Femur (tissue), 1 donor: Measurements from ENCODE around the gene CGNL1.

Source experiments
- DNase-seq: peaks from one replicate; pipeline ENCODE4 v3.0.0-alpha.2; 2017

CGNL1 gene

DNA sequence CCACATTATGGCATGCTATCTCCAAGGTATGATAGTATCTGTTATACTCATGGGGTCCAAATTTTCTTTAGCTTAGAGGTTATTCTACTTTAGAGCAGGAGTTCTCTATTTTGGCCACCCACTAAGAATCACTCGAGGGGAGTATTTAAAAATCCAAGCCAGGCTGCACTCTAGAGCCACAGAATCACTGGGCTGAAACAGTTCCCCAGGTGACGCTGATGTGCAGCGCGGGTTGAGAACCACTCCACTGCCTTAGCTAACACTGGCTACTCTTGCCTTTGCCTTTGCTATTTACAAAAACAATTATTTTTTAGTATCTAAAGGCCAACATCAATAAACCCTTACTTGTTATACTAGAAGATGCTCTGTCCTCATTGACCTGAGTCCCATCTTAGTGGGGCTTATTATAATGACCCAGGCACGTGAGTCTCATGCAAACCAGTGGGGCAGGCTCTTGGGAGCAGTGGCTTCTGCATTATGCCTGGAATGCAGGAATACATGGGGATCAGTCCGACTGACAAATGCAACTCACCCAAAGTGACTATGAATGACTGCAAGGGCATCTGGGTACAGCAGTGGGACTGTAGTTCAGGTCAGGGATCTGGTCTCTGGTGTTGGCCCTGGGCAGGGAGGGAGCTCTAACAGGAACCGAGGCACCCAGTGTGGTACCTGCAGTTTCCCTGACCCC is 21.7 kb upstream of the CGNL1 start:
- DNase-seq = peak; percentile 1

DNA sequence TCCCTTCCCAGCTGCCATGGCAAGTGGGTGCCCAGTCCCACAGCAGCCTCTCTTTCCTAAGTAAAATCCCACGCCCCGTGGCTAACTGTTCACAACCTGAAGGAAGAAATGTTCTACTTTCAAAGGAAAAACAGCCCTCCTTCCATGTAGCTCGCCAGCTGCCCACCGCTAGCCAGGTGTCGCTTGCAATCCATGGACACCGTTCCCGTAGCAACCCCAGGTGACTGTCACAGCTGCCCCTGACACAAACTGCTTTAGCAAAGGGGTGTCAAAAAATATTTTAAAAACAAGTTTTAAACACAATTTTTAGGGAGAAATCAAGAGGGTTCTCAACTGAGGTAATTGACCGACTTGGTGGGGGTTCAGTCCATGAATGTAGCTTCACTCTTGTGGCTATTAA is 21.0 kb upstream of the CGNL1 start:
- no peak for DNase-seq

DNA sequence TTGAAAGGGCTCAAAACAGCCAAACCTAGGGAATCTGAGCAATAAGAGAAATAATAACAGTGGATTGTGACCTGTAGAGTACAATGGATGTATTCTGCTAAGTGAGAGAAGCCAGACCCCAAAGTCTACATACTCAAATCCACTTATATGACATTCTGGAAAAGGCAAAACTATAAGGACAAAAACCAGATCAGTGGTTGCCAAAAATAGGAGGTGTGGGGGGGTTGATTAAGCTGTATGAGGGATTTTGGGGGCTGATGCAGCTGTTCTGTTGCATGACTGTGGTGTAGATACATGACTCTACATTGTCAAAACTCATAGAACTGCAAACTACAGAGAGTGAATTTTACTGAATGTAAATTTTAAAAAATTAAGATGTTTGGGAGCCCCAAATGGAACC is 20.1 kb upstream of the CGNL1 start:
- peak; percentile 3 for DNase-seq

DNA sequence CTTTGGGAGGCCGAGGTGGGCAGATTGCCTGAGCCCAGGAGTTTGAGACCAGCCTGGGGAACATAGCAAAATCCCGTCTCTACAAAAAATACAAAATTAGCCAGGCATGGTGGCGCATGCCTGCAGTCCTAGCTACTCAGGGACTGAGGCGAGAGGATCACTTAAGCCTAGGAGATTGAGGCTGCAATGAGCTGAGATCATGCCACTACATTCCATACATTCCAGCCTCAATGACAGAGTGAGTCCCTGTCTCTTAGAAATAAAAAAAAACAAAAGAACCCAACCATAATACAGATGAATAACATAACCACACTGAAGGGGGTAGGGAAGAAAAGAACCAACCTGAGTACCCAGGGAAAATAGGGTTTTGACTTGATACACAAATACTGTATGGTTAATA is 19.7 kb upstream of the CGNL1 start:
- DNase-seq = peak; percentile 7

DNA sequence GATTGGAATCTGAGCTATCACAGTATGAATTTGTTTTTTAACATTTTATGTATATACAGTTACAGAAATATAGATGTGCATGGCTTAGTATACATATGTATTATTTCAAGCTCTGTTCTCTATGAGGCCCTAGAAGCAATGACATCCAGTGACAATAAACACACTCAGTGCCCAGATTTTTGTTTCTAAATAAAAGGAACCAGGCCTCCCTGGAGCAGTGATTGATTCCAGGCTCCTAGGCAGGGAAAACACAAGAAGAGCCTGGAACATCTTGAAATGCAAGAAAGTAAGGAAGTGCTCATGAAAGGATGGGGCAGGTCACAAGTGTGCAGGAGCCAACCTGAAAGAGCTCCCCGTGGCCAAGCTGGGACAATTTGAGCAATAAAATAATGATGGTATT is 18.5 kb upstream of the CGNL1 start:
- DNase-seq = no peak

DNA sequence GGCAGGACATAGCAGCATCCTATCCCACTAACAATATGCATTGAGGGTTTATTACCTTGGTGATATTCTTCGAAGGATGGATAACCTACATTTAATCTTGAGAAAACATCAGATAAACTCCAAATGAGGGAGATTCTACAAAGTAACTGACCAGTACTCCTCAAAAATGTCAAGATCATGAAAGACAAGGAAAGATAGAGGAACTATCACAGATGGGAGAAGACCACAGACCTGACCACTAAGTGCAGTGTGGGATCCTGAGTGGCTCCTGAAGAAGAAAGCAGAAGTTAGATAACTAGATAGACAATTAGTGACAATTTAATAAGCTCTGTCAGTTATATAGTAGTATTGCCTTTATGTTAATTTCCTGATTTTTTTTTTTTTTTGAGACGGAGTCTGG is 17.7 kb upstream of the CGNL1 start:
- DNase-seq = no peak

DNA sequence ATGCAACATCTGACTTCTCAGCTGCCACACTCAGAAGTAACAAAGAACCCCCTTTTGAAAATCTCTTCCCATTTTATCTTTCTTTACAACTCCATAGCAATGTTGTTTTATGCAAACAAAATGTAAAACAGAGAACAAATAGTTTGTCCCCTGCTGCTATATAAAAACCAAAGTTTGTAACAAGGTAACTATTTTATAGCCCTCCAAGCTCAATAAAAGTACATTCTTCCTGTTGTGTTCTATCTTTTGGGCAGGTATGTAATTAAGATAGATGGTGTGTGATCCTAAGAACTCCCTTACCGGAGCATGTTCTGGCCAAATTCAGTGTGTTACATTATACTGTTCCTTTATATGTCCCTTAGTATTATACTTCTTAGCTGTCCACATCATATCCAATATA is 12.6 kb upstream of the CGNL1 start:
- DNase-seq = no peak

DNA sequence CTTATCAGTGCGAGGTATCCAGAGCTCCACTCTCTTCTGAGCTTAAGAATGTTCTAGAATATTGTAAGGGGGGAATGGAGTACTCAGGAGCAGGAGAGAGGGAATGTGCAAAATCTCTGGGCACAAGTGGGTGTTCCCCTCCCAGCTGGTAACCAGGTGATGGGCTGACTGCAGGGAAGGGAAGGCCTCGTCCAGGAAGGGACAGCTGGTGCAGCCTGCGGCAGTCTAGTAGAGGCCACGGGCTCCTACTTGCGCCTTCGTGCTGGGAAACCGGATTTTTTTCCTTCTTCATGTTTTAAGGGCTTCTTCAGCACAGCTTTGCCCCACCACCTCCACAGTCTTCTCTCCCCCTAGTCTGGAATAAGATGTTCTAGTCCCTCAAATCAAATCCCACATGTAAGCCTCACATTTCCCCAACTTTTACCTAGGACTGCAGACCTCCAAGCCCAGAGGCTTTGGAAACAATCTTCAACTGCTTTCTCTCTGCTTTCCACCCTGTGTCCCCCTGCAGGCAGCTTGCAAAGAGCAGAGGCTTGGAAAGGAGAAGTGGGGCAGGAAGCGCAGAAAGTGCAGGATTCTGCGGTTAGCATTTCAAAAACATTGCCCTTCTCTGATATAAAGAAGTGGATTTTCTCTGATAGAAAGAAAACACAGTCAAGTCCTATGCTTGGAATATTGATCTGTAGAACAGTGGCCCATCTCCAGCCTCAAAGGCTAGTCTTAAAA is 11.9 kb upstream of the CGNL1 start:
- peak; percentile 48 for DNase-seq

DNA sequence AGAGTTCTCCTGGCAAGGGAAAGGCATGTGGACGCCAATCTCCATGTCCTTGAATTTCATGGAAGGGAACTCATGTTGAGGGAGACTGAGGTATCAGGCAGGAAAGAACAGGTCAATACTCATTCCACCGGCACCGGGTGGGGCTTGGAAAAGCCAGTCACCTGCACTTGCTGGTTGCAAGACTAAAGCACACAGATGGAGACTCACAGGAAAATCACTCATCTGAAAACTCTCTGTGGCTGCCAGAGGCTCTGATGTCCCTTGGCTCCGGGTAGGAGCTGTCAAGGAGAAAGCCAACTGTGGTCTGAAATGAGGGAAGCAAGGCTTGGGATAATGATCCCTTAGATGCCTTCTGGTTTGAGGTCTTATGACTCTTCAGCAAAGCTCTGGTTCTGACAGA is 8.7 kb upstream of the CGNL1 start:
- peak; percentile 31 for DNase-seq

DNA sequence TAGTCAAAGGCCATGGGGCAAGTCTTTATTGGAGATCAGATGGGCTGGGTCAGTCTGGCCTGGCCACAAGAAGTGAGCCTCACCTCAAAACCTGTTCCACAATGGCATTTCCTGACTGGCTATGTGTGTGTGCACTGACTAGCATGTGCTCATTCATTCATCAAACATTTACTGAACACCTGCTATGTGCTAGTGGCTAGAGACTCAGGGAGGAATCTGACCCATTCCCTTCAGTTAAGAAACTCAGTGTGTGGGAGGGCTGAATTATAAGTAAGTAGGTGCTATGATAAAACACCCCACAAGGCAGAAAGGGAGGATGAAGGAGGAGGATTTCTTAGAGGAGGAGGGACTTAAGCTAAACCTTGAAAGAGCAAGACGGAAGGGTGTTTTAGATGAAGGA is 5.4 kb upstream of the CGNL1 start:
- DNase-seq = no peak

DNA sequence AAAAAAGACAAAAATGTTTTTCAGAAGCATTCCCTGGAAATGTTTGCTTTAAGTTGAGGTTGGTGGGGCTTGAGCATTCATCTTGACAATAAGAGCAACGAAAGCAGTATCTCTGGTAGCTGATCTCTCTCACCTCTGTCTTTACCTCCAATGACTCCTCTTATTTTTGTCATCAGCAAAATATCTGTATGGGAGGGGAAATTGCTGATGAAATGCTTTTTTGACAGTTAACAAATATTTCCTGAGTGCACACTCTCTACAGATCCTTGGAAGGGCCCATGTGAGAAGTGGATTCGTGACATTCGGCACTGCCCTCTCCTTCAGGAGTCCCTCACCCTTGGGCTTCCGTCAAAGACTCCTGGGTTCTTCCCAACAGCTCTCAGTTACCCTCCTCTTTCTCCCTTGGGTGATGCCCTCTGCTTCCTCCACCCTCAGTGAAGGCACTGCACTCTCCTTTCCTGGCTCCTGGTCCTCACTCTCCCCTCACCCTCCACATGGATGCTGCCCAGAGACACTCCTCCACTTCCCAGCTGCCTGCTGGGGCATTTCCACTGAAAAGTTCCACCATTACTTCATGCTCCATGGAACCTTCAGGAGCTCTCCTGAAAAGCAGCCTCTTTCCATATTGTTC is 2.9 kb upstream of the CGNL1 start:
- DNase-seq = no peak

DNA sequence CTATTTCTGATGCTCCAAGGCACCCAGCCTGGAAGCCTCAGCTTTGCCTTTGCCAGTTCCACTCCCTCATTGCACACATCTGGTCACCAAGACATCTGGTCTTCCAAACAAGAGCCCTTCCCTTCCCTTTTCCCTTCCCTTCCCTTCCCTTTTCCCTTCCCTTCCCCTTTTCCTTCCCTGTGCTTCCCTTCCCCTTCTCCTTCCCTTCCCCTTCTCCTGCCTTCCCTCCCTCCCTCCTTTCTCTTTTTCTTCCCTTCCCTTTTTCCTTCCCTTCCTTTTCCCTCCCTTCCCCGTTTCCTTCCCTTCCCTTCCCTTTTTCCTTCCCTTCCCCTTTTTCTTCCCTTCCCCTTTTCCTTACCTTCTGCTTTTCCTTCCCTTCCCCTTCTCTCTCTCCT is 2.4 kb upstream of the CGNL1 start:
- DNase-seq = no peak

DNA sequence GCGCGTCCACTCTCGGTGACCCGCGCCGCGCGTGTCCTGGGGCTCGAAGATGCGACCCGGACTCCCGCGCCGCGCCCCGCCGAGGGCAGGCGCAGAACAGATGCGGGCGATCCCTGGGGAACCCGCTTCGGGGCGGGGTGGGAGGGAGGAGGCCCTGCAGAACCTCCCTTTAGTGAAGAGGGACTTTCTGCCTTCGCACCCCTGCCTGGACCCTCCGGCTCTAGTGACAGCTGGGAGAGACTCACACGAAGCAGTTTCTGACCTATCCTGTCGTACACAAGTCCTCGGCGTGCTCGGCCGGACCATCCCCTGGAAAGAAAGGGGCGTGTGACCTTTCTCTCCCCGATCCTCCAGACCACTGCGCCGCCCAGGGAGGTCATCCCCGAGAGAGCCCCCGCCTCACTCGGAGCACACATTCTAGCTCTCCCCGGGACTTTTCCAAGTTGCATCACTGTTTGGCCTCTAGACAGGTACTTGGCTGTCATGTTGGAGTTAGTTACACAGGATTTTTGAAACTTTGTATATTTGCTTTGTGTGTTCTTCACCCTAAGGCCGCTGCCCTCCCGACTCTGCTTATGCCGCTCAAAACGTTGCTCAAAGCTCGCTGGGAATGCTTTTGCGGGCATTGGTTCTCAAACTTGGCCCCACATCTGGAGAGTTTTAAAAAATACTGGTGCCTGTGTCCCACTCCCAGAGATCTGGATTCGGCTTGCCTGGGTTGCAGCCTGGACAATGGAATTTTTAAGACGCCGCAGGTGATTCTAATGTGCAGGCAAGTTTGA is 582 bp downstream of the CGNL1 start:
- DNase-seq = peak; percentile 53

DNA sequence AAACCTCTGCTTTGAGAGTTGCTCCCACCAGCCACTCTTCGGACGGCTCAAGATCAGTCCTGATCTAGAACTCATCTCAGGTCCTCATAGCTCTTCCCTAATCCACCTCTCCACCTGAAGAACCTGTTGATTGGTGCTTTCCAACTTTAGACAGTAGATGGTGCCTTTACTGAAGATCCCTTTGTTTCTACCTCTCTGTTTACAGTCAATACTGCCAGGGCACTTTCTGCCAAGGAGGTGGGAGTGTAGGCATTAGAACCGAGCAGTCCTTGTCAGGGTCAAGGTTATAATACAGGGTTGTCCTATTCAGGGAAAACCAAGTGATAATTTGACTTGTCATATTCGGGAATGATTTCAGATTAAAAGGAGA is 1.2 kb downstream of the CGNL1 start:
- DNase-seq = no peak

DNA sequence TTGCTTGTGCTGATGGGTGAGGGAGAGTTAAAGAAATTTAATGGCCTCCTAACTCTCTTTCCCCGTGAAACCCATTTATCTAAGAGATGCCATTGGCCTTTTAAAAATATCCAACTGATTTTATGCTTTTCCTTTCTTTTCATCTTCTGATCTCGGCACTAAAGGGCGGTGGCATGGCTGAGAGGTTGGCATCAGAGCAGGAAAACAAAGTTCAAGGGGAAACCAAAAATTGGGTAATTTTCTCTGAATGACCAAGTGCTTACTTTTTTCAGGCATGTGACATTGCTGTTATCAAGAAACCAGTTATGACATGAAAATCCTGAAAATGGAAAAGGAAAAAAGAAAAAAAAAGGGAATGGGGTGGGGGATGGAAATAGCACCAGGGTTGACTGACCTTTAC is 3.2 kb downstream of the CGNL1 start:
- DNase-seq = no peak

DNA sequence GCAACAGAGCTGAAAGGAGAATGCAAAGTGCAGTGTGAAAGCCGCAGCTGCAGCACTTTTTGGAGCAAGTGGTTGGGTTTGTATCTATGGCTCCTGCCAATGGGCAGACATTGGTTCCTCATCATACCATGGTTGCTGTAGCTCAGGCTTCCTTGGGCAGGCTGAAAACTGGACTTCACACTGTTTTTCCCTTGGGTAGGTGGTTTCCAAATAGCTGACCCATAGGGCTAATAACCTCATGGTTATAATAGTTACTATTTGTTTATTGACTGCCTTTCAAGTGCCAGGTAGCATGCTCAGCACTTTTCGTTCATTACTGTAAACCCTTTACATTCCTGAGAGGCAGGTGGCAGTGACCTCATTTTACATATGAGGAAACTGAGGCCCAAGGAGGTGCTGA is 4.5 kb downstream of the CGNL1 start:
- DNase-seq = no peak

DNA sequence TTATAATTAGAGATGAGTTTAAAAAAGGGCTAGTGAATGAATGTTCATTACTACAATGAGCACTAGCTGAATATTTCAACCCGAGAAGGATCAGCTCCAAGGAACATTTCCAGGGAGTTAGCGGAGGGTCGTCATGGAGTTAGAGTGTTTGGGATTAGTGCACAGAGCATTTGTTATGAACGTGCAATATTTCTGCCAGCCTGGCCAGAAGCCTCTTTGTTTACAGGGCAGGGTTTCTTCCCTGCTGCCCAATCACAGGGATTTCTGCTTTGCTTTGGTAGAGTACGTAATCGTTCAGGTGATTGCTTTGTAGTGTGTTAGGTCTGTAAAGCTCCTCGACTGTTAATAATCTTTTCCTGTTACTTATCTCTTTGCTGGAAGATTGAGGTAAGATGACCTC is 5.9 kb downstream of the CGNL1 start:
- DNase-seq = no peak

DNA sequence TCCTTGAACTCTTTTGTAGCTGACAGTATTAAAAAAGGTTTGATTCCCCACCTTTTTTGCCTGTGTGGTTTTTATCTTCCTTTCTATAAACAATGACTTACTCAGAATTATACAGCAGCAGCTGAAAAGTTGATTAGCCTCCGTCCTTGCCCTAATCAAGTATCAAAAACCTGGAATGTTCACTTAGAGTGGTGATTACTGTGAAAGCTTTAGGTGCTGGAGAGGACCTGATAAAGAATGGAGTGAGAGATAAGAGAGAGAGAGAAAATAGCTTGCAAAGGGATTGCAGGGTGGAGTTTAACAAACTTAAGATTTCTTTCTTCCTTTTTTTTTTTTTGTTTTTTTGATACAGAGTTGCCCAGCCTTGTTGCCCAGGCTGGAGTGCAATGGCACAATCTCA is 6.7 kb downstream of the CGNL1 start:
- DNase-seq = no peak

DNA sequence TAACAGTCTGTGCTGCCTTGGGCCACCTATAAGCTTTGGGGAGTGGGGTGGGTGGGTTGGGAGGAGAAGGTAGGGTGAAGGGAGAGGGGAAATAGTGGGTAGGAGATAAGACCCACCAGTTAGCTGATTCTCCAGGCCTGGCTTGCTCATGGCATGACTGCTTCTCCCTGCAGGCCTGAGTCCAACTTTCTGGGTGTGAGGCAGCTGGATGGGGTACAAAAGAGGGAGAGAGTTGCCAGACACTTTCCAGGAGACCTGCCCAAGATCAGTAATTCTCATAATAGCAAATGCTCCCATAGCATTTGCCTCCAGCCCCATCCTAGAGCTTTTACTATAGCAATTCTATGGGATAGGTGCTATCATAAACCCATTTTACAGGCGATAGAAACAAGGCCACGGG is 7.7 kb downstream of the CGNL1 start:
- peak; percentile 59 for DNase-seq

DNA sequence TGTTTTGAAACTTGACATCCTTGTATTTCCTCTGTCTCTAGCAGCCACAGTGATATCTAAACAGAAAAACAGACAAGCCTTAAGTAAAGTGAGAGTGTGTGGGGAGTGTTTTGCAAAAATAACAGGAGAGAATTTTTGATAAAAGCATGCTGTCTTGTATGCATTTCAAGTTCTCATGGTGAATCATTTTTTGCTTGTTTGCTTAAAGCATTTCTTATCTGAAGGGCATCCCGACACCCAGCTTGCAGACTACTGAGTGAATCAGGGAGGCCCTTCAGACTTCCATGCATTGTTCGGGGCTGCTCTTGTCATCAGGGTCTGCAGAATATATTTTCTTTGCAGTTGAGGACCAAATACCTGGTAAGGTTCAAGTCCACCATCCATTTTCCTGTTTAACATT is 8.5 kb downstream of the CGNL1 start:
- DNase-seq = no peak

DNA sequence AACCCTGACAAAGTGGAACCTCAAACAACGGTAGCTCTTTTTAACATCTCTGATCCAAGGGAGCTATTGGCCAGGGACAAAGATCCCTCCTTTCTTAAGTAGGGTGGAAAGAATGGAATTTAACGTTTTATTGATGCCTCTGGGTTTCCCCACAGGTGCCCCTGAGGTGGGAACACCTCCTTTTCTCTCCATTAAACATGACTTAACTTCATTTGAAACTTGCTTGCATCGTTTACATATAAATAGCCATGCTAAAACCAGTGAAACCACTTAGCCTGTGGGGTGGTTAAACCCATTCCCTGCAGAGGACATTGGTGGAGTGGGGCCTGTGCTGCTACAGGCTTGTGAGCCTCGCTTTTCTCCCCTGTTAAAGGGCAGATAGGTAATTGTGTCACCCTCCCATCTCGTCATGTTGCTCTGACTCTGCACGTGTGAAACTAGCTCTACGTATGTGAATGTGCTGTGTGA is 9.7 kb downstream of the CGNL1 start:
- DNase-seq = no peak

DNA sequence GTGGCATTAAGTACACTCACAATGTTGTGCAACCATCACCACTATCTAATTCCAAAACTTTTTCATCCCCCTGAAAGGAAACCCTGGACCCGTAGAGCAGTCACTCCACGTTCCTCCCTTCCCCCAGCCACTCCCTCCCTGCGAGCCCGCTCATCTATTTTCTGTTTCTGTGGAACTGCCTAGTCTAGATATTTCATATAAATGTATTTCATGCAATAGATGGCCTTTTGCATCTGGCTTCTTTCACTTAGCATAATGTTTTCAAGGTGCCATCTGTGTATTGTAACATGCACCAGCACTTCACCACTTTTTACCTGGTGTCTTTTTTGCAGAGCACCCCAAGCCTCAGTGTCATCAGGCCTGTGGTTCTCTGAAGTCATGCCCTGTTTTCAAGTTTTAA is 10.7 kb downstream of the CGNL1 start:
- DNase-seq = no peak

DNA sequence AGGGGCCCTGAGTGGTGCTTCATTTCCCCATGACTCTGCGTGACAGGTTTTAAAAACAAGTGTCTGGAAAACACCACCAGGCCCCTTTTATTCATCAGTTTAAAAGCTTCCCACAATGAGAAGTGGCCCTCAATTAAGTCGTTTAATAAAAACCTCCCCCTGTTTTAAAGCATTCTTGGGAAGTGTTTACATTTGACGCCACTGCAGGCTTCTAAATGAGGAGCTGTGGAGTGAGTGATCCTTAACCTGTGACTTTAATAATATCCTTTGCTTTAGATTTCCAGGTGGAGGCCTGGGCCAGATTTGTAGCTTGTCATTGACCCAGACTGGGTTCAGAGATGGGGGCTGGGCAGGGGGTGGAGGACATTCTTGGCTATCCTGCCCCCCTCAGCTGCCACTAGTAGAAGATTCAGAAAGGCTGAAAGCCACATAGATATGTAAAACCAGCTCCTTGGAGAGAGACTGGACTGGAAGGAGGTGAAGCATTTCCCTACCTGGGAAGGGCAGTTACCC is 11.3 kb downstream of the CGNL1 start:
- no peak for DNase-seq
